Lower leg skin (tissue), 3 donors: Measurements from ENCODE around the gene TBC1D22A.

ENCODE experiments used
- CTCF ChIP-seq, 3 donors: fragments of 450-650 bp; IDR thresholded peaks; one replicate each; pipeline ENCODE4 v1.5.1; 2016; ENCODE audit warnings: antibody characterized with exemption in 3 of 3, mild to moderate bottlenecking in 3 of 3, moderate library complexity in 2 of 3
- POLR2A ChIP-seq, 2 donors: fragments of 450-650 bp; IDR thresholded peaks; one replicate each; pipeline ENCODE4 v1.6.1; 2016 to 2017; ENCODE audit warnings: antibody characterized with exemption in 2 of 2, mild to moderate bottlenecking in 1 of 2, moderate library complexity in 1 of 2

GRCh38 chr22:46997311-46997970, 235.0 kb downstream of the TBC1D22A start:
- TF ChIP-seq CTCF (IDR thresholded peaks at IDR 0.05) (no peak), POLR2A (IDR thresholded peaks at IDR 0.05) (no peak)
